HG03196 (cell line): ENCODE data around the gene PIK3IP1.
"Not testable (repeated sequence)": the region's sequence is repeated elsewhere in the genome, so short reads cannot be mapped to it uniquely, and the experiment has no call there.

ENCODE experiments used
- ATAC-seq: cut with Tn5 transposase; IDR thresholded peaks from one replicate; pipeline ENCODE4 v1.9.1; 2021; ENCODE audit not compliant: unreplicated experiment

PIK3IP1 gene

DNA sequence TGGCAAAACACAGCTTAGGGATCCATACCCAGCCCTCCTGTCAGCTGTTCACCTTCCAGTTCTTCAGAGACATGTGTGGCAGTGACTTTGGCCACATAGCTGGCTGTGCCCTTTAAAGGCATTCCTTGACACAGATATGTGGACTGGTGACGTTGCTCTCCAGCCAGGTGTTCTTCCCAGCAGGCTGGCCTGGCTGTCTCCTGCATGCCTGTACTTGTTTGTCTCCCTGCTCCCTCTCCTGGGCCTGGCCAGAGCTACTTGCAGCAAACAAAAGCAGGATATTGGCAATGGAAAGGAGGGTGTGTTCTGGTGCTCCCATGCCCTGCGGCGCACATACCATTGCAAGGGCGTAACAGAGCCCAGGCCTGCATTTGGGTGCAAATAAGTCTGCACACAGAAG lies 38.3 kb downstream of the PIK3IP1 start:
- no peak for ATAC-seq

GRCh38 chr22:31250740-31251600 lies 41.3 kb downstream of the PIK3IP1 start:
- ATAC-seq: no peak

DNA sequence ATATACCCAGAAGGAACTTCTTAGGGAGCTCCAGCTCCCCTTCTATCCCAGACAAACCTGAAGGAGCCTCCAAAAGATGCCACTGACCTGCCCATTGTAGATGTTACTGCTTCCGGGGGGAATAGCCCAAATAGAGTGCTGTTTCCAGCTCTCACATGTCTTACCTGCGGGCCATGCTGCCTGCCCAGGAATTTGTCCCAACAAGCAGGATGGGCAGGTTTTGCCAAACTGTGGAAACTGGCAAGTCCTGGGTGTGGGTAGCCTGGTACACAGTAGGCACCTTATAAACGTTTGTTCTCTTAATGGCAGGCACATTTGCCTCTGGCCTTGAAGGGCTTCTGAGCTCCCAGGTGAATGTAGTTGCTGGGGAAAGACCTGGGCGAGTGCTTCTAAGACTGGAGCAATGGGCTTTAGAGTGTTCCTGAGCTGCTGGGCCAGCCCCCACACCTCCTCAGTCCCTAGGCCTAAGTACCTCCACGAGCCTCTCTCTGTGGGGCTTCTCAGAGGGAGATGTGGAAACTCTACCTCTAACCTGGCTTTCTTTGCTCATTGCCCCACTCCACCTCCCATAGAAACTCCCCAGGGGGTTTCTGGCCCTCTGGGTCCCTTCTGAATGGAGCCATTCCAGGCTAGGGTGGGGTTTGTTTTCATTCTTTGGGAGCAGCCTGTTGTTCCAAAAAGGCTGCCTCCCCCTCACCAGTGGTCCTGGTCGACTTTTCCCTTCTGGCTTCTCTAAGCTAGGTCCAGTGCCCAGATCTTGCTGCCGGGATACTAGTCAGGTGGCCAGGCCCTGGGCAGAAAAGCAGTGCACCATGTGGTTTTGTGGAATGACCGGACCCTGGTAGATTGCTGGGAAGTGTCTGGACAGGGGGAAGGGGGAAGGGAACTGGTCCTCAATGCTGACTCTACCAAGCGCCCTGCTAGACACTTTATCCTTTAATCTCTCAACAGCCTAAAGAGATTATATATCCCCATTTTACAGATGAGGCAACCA lies 43.0 kb downstream of the PIK3IP1 start:
- ATAC-seq: no peak

DNA sequence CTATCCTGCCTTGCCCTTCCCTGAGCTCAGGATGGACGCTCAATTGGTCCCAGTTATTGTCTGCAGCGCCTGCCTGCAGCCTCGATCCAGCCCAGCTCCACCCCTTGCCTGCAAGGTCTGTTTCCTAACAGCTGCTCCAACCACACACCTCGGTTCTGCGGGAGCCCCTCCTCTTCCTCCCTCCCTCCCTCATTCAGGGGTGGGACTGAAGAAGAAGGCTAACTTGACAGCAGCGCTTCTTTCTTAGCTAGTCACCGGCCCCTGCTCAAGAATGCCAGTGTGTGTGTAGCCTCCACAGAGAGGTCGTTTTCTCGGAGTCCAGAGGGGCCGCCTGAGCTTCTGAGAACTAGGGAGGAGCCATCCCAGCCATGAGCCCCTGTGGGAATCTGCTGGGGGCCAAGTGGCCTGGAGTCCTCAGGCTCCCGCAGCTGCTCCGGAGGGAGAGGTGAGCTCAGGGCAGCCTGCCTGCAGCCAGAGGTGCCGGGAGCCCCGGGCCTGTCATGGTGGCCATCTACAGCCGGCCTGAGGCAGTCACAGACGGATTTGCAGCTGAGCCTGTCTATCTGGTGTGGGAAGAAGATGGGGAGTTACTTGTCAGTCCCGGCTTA lies 44.0 kb downstream of the PIK3IP1 start:
- ATAC-seq: no peak

DNA sequence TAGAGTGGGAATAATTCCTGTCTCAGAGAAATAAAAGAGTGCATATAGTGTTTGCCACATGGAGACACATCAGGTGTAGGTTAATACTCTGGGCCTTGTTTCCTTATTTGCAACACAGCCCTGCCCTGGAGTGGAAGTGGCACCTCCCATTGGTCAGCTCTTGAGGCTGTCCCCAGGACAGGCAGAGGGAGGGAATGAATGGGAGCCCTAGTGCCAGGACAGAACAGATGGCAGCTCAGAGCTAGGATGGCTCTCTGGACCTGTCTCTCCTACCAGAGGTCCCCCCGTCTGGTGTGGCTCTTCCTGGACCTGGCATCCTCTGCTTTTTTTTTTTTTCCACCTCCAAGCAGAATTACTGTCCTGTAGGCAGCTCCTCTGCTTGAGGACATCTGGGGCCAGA lies 44.6 kb downstream of the PIK3IP1 start:
- ATAC-seq: no peak

GRCh38 chr22:31246687-31247086 lies 45.6 kb downstream of the PIK3IP1 start:
- no peak for ATAC-seq

- not testable (repeated sequence) for ATAC-seq
Observed at GRCh38 chr22:31245998-31246397, 46.3 kb downstream of the PIK3IP1 start.

GRCh38 chr22:31244943-31245451 lies 47.3 kb downstream of the PIK3IP1 start:
- no peak for ATAC-seq

DNA sequence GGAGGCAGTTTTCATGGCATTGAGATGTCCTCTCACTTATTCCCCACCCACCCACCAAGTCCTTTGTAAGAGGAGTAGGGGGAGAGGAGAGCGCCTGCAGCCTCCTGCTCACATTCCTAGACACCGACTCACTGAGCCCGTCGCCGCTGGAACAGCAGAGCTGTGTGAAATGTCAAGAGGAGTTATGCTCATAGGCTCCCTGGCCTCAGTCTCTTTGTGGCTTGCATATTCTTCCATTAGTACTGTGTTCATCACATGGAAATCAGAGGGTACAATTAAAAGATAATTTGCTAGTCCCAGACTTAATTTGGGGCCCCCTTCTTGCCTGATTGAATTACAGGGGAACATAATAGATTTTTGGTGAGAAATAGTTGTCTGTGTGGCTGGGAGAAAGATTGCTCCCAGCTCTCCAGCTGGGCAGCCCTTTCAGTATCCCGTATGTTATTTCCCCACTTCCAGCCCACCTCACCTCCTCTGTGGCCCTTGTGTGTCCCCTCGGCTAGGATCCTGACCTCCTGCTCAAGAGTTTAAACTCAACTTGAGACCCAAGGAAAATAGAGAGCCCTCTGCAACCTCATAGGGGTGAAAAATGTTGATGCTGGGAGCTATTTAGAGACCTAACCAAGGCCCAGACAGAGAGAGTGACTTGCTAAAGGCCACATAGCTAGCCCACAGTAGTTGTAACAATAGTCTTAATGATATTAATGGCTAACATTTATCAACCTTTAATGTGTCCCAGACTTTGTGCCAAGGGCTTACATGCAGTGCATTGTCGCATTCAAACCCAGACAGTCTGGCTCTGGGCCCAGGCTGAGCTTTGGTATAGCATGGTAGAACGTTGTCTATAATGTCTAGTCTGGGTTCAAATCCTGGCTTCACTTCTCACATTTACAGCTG lies 48.0 kb downstream of the PIK3IP1 start:
- no peak for ATAC-seq

- ATAC-seq: no peak
Observed at GRCh38 chr22:31243339-31244045, 48.8 kb downstream of the PIK3IP1 start.

DNA sequence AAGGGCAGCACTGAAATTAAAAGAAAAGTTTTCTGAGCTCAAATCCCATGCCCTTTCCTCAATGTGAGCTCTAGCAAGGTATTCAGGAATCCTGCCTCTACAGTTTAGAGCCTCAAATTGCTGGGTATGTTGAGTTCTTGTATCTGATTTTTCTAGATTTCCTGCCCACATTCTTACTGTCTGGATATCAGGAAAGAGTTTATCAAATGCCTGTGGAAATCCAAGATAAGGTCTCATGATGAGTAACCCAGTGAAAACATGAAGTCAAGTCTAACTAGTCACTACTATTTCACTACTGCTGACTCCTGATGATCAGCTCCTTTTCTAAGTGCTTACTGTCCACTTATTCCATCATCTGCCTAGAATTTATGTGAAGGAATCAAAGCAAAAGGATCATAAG lies 50.4 kb downstream of the PIK3IP1 start:
- ATAC-seq: no peak

DNA sequence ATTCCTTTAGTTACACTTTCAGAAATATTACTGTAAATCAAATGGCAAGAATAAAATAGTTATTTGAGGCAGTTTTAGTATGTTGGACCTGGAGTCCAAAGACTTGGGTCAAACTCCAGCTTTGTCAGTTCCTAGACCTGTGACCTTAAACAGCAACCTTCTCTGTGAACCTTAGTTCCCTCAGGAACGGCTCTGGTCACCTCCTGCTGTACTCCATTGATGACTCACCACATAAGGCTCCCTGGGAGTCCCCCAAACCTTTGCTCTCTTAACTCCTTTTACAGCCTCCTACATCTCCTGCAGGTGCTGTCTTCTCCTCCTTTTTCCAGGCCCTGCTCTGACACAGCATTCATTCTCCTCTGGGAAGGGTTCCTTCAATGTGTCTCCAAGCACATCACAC lies 51.1 kb downstream of the PIK3IP1 start:
- ATAC-seq: no peak

DNA sequence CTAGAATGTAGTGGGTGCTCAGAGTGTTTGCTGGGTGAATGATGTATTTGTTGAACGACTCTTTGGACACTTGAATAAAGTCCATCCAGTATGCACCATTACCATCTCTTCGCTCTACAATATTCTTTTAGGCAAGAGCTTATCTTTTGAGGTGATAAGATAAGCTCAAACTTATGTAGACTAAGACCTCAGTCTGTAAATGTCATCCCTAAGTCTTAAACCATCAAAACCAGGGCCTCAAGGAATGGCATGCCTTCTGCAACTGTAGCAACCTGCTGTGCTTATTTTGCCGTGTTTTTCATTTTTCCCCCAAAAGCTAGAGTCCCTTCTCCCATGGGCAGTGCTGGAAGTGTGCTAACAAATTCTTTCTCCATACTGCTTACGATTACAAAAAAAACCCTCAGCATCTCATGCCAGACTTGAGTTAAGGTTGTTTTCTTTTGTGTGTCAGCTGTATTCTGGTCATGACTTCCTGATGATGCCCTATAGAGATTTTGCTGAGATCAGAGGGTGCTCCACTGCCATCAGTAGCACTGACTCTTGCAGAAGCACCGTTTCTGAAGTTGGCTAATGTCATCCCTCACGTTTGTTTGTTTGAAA lies 52.4 kb downstream of the PIK3IP1 start:
- no peak for ATAC-seq

DNA sequence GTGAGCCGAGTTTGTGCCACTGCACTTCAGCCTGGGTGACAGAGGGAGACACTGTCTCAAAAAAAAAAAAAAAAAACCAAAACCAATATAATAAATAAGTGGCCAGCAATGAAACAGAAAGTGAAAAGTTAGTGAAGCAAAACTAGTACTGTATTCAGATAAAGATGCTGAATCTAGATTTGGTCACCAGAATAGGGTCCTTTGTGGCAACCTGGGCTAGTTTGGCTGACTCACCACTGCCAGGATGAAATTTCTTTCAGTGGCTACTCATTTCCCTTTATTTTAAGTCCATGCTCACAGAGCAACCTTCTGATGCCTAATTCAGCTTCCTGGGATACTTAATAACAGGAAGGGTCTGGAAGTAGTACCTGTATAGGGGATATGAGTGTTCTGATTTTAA lies 54.2 kb downstream of the PIK3IP1 start:
- ATAC-seq: peak; percentile 65

DNA sequence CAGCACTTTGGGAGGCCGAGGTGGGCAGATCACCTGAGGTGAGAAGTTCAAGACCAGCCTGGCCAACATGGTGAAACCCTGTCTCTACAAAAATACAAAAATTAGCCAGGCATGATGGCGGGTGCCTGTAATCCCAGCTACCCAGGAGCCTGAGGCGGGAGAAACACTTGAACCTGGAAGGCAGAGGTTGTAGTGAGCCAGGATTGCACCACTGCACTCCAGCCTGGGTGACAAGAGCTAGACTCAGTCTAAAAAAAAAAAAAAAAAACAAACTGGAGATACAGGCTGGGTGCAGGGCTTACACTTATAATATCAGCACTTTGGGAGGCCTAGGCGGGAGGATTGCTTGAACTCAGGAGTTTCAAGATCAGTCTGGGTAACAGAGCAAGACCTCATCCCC lies 56.2 kb downstream of the PIK3IP1 start:
- ATAC-seq: not testable (repeated sequence)

DNA sequence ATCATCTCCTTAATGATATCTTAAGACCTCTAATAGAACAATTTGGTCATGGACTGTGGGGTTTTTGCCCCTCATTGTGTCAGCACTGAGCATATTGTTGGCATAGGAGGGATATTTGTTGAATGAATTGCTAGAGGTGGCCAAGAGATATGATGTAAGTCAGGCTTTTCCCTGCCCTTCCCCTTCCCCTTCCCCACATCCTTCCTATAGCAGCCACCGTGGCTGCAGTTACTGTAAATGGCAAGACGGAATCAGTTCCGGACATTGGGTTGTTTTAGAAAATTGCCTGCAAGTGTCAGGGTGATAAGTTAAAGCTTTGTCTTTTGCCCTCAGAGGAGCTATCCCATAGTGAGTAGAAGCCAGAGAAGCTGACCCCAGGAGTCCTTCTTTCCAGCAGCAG lies 57.2 kb downstream of the PIK3IP1 start:
- ATAC-seq: no peak

DNA sequence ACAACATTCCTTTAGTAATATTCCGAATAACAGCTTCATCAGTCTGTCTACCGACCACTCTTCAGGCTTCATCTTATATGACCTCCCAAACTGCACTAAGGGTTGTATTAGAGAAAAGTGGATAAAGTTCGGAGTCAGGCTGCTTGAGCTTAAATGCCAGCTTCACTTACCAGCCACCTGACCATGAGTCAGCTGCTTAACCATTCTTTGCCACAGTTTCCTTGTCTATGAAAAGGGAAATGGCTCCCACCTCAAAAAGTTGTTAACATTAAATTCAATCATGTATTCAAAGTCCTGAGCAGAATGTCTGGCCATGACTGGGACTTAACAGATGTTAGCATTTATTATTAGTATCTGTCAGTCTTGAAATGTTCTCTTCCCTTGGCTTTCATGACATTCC lies 59.3 kb downstream of the PIK3IP1 start:
- no peak for ATAC-seq
